ENCODE data around the gene EPHA4.

DNA sequence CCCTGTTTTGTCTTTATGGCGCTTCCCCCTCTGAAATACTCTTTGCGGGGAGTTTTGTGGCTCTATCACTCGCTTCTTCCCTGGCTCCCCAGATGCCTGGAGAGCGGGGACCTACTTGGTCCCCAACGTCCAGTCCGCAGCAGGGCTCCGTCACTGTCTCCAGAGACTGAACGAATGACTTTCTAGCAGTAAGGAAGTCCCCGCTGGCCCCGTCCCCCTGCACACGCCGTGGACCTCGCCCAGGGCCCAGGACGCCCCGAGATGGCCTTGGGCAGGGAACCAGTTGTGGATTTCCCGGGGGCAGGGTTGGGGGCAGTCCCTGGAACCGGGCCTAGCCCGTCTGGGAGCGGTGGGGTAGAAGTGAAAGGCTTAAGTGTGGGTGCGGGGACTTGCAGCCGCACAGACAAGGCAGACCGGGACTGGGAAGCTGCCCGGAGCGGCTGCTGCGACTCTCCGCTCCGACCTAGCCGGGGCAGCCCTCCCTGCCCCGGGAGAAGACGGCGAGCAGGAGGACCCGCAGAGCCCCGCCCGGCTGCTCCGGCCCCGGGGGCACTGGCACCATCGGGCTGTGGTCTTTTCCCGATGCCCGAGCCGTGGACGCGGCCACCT lies 821 bp upstream of the EPHA4 start:
- TF ChIP-seq, protein P1, sequence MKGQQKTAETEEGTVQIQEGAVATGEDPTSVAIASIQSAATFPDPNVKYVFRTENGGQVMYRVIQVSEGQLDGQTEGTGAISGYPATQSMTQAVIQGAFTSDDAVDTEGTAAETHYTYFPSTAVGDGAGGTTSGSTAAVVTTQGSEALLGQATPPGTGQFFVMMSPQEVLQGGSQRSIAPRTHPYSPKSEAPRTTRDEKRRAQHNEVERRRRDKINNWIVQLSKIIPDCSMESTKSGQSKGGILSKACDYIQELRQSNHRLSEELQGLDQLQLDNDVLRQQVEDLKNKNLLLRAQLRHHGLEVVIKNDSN (IDR thresholded peaks at IDR 0.05): no peak
- TF ChIP-seq, protein P2, sequence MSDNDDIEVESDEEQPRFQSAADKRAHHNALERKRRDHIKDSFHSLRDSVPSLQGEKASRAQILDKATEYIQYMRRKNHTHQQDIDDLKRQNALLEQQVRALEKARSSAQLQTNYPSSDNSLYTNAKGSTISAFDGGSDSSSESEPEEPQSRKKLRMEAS (IDR thresholded peaks at IDR 0.05): no peak
- TF ChIP-seq NFIC (IDR thresholded peaks at IDR 0.05) (no peak), TAF1 (IDR thresholded peaks at IDR 0.05; ENCODE audit: low read depth) (0 out of 2 replicates have a peak, but pooled peaks have one; percentile 2), CEBPB (IDR thresholded peaks at IDR 0.05) (no peak), ZBTB7A (IDR thresholded peaks at IDR 0.05; ENCODE audit: low read depth) (no peak), EP300 (IDR thresholded peaks at IDR 0.05; ENCODE audit: borderline replicate concordance) (no peak), RAD21 (IDR thresholded peaks at IDR 0.05; ENCODE audit: low read depth) (no peak), FOXM1 (IDR thresholded peaks at IDR 0.05; ENCODE audit: borderline replicate concordance, low read depth) (no peak), EGR1 (IDR thresholded peaks at IDR 0.05) (no peak), YY1 (IDR thresholded peaks at IDR 0.05; ENCODE audit: low read depth) (no peak), TEAD4 (IDR thresholded peaks at IDR 0.05) (no peak)
